ENCODE data around the gene SPATA31D1. TPM values are rescaled to one million over a fixed set of nuclear protein-coding genes. Genes with fewer than 3 reads are reported as not detected.
"Not testable (repeated sequence)": the region's sequence is repeated elsewhere in the genome, so short reads cannot be mapped to it uniquely, and the experiment has no call there.

Gene SPATA31D1
- not detected in 2 replicates for polyA plus RNA-seq
- not detected in 2 replicates for polyA minus RNA-seq

- H3K36me3 ChIP-seq (ENCODE audit: insufficient read depth, low read length); H3K4me2 ChIP-seq (ENCODE audit: low read length); H3F3A ChIP-seq (ENCODE audit: insufficient read depth, low read length, poor library complexity, severe bottlenecking); H3K27ac ChIP-seq (ENCODE audit: low read length); H3K4me3 ChIP-seq (ENCODE audit: low read length); H3K9me3 ChIP-seq (ENCODE audit: low read length); H3K9ac ChIP-seq (ENCODE audit: low read length); H3K79me2 ChIP-seq (replicated peaks; ENCODE audit: insufficient read depth, low read length); H3K9me2 ChIP-seq (ENCODE audit: insufficient read depth, low read length); H3K27me3 ChIP-seq (ENCODE audit: insufficient read depth, low read depth, low read length); H2AFZ ChIP-seq (ENCODE audit: low read depth, low read length); H4K20me1 ChIP-seq (ENCODE audit: insufficient read depth): not testable (repeated sequence)
These were observed at the start of gene SPATA31D1 for GRCh38 chr9:81988472-81988871. Gene SPATA31D1, plus strand, starts transcription at chr9:81988772. Its CDS starts 47 bp downstream, at chr9:81988819.

- not testable (repeated sequence) for H3K27ac ChIP-seq (ENCODE audit: low read length); H3K4me3 ChIP-seq (ENCODE audit: low read length); H3K4me2 ChIP-seq (ENCODE audit: low read length); H3K27me3 ChIP-seq (ENCODE audit: insufficient read depth, low read depth, low read length); H3K9me2 ChIP-seq (ENCODE audit: insufficient read depth, low read length); H4K20me1 ChIP-seq (ENCODE audit: insufficient read depth); H3K36me3 ChIP-seq (ENCODE audit: insufficient read depth, low read length); H3F3A ChIP-seq (ENCODE audit: insufficient read depth, low read length, poor library complexity, severe bottlenecking); H2AFZ ChIP-seq (ENCODE audit: low read depth, low read length); H3K9ac ChIP-seq (ENCODE audit: low read length); H3K9me3 ChIP-seq (ENCODE audit: low read length); H3K79me2 ChIP-seq (replicated peaks; ENCODE audit: insufficient read depth, low read length)
These were observed 45.2 kb upstream of the SPATA31D1 start, which contains the start of gene SPATA31D3 for GRCh38 chr9:81943393-81943792. Gene SPATA31D3, plus strand, starts transcription at chr9:81943500. Its CDS starts 86 bp downstream, at chr9:81943586.

GRCh38 chr9:81948650-81949049 is 39.9 kb upstream of the SPATA31D1 start:
- not testable (repeated sequence) for H3K27me3 ChIP-seq (ENCODE audit: insufficient read depth, low read depth, low read length); H3K36me3 ChIP-seq (ENCODE audit: insufficient read depth, low read length); H3K4me2 ChIP-seq (ENCODE audit: low read length); H4K20me1 ChIP-seq (ENCODE audit: insufficient read depth); H3K27ac ChIP-seq (ENCODE audit: low read length); H3K9me2 ChIP-seq (ENCODE audit: insufficient read depth, low read length); H3K79me2 ChIP-seq (replicated peaks; ENCODE audit: insufficient read depth, low read length); H3K9me3 ChIP-seq (ENCODE audit: low read length); H3F3A ChIP-seq (ENCODE audit: insufficient read depth, low read length, poor library complexity, severe bottlenecking); H3K4me3 ChIP-seq (ENCODE audit: low read length); H3K9ac ChIP-seq (ENCODE audit: low read length); H2AFZ ChIP-seq (ENCODE audit: low read depth, low read length)

- H3K9ac ChIP-seq (ENCODE audit: low read length) = no peak overlapping the region
- no peak overlapping the region for H3K27ac ChIP-seq (ENCODE audit: low read length)
- no peaks in the 10 kb centered on the region for H4K20me1 ChIP-seq (ENCODE audit: insufficient read depth)
- H3K9me2 ChIP-seq (ENCODE audit: insufficient read depth, low read length) = no peaks in the 10 kb centered on the region
- H3F3A ChIP-seq (ENCODE audit: insufficient read depth, low read length, poor library complexity, severe bottlenecking) = no peaks in the 10 kb centered on the region
- no peaks in the 10 kb centered on the region for H3K36me3 ChIP-seq (ENCODE audit: insufficient read depth, low read length)
- no peak for TF ChIP-seq RAD21 (conservative IDR thresholded peaks at IDR 0.05)
- no peak for TF ChIP-seq CTCF (IDR thresholded peaks at IDR 0.05; ENCODE audit: poor library complexity, severe bottlenecking)
- no peak for TF ChIP-seq MXI1 (conservative IDR thresholded peaks at IDR 0.05; ENCODE audit: poor library complexity, severe bottlenecking)
- no peak for TF ChIP-seq EP300 (conservative IDR thresholded peaks at IDR 0.05; ENCODE audit: poor library complexity, severe bottlenecking)
- no peak for TF ChIP-seq EZH2 (IDR thresholded peaks at IDR 0.05; ENCODE audit: borderline replicate concordance, insufficient read depth, low read length, poor library complexity, severe bottlenecking)
- no peak for TF ChIP-seq TAF1 (IDR thresholded peaks at IDR 0.05; ENCODE audit: low read depth)
- no peak for TF ChIP-seq POLR2AphosphoS5 (IDR thresholded peaks at IDR 0.05)
- no peak for TF ChIP-seq SMC3 (conservative IDR thresholded peaks at IDR 0.05; ENCODE audit: poor library complexity)
- no peak for TF ChIP-seq REST (IDR thresholded peaks at IDR 0.05; ENCODE audit: borderline replicate concordance)
- H3K4me3 ChIP-seq (ENCODE audit: low read length) = no peak overlapping the region
- H3K9me3 ChIP-seq (ENCODE audit: low read length) = peaks cover 6% of the 10 kb centered on the region
- H3K79me2 ChIP-seq (replicated peaks; ENCODE audit: insufficient read depth, low read length) = no peaks in the 10 kb centered on the region
- no peak overlapping the region for H3K4me2 ChIP-seq (ENCODE audit: low read length)
- H3K27me3 ChIP-seq (ENCODE audit: insufficient read depth, low read depth, low read length) = no peaks in the 10 kb centered on the region
- H2AFZ ChIP-seq (ENCODE audit: low read depth, low read length) = no peak overlapping the region
These were observed 35.5 kb upstream of the SPATA31D1 start for GRCh38 chr9:81953096-81953495.

Measured in neural cell (in vitro differentiated cells).